ENCODE data around the gene PSKH1.

- TF ChIP-seq CTCF (IDR thresholded peaks at IDR 0.05 in 2 of 3, conservative IDR thresholded peaks at IDR 0.05 in 1 of 3; ENCODE audit: control insufficient read depth in 2 of 3, extremely low read depth in 1 of 3, insufficient read depth in 1 of 3, low read depth in 3 of 3, low read length in 3 of 3): no peak
- no peak for TF ChIP-seq ATF3 (IDR thresholded peaks at IDR 0.05; ENCODE audit: borderline replicate concordance, extremely low read depth, low read depth, low read length)
- TF ChIP-seq TCF12 (IDR thresholded peaks at IDR 0.05; ENCODE audit: low read depth, low read length): no peak
- TF ChIP-seq NKRF (conservative IDR thresholded peaks at IDR 0.05): no peak
- TF ChIP-seq YBX1 (IDR thresholded peaks at IDR 0.05): no peak
- no peak for TF ChIP-seq GABPA (IDR thresholded peaks at IDR 0.05; ENCODE audit: low read depth)
- no peak for TF ChIP-seq PML (IDR thresholded peaks at IDR 0.05; ENCODE audit: low read length)
- TF ChIP-seq FOXK2 (IDR thresholded peaks at IDR 0.05): no peak
- TF ChIP-seq SIN3A (IDR thresholded peaks at IDR 0.05; ENCODE audit: low read depth, low read length): no peak
- TF ChIP-seq TAF1 (IDR thresholded peaks at IDR 0.05; ENCODE audit: borderline replicate concordance, low read depth, low read length): no peak
- no peak for TF ChIP-seq CBX3 (IDR thresholded peaks at IDR 0.05; ENCODE audit: borderline replicate concordance, low read depth)
- TF ChIP-seq TBL1XR1 (IDR thresholded peaks at IDR 0.05; ENCODE audit: low read depth, low read length): no peak
- no peak for TF ChIP-seq POLR2A (IDR thresholded peaks at IDR 0.05; ENCODE audit: low read depth, low read length)
- TF ChIP-seq MAX (IDR thresholded peaks at IDR 0.05; ENCODE audit: low read depth, low read length): no peak
These were observed 4.2 kb downstream of the PSKH1 start for GRCh38 chr16:67897231-67897630.
